Activated CD8-positive, alpha-beta memory T cell treated with anti-CD3 and anti-CD28 coated beads, Interleukin-2, amount 50 U/mL, for 4 hours (primary cell): ENCODE measurements around the gene SCYL2.
"Not testable (repeated sequence)": the region's sequence is repeated elsewhere in the genome, so short reads cannot be mapped to it uniquely, and the experiment has no call there.

ENCODE experiments used
- DNase-seq: peaks from one replicate; pipeline ENCODE4 v3.0.0-alpha.2; 2020

SCYL2 gene

GRCh38 chr12:100265732-100266584 is 1.0 kb upstream of the SCYL2 start:
- DNase-seq, result no peak

GRCh38 chr12:100266585-100266834 is 467 bp upstream of the SCYL2 start:
- DNase-seq, result peak; percentile 92

GRCh38 chr12:100267603-100268281 is 765 bp downstream of the SCYL2 start:
- DNase-seq, result no peak

GRCh38 chr12:100268835-100269564 is 2.0 kb downstream of the SCYL2 start:
- DNase-seq, result no peak

- no peak for DNase-seq
Observed at GRCh38 chr12:100273782-100274181, 6.8 kb downstream of the SCYL2 start.

- no peak for DNase-seq
Observed at GRCh38 chr12:100274291-100274690, 7.3 kb downstream of the SCYL2 start.

- no peak for DNase-seq
Observed at GRCh38 chr12:100279159-100279558, 12.2 kb downstream of the SCYL2 start.

GRCh38 chr12:100279607-100280244 is 12.7 kb downstream of the SCYL2 start:
- DNase-seq, result no peak

GRCh38 chr12:100284556-100284955 is 17.6 kb downstream of the SCYL2 start:
- DNase-seq, result not testable (repeated sequence)

GRCh38 chr12:100289038-100289437 is 22.1 kb downstream of the SCYL2 start:
- DNase-seq, result no peak

GRCh38 chr12:100290016-100290415 is 23.0 kb downstream of the SCYL2 start:
- DNase-seq, result no peak

- no peak for DNase-seq
Observed at GRCh38 chr12:100293017-100293416, 26.0 kb downstream of the SCYL2 start.

GRCh38 chr12:100294366-100294765 is 27.4 kb downstream of the SCYL2 start:
- DNase-seq, result not testable (repeated sequence)

GRCh38 chr12:100295764-100296555 is 29.0 kb downstream of the SCYL2 start:
- no peak for DNase-seq

GRCh38 chr12:100302081-100302480 is 35.1 kb downstream of the SCYL2 start:
- DNase-seq, result no peak

GRCh38 chr12:100303831-100304230 is 36.9 kb downstream of the SCYL2 start:
- no peak for DNase-seq

- DNase-seq, result not testable (repeated sequence)
Observed at GRCh38 chr12:100304334-100304733, 37.4 kb downstream of the SCYL2 start.

- DNase-seq, result not testable (repeated sequence)
Observed at GRCh38 chr12:100308138-100308537, 41.2 kb downstream of the SCYL2 start.

GRCh38 chr12:100311317-100311716 is 44.3 kb downstream of the SCYL2 start:
- no peak for DNase-seq

- DNase-seq, result no peak
Observed at GRCh38 chr12:100317371-100317770, 50.4 kb downstream of the SCYL2 start.

- DNase-seq, result no peak
Observed at GRCh38 chr12:100324498-100324897, 57.5 kb downstream of the SCYL2 start.

- no peak for DNase-seq
Observed at GRCh38 chr12:100326208-100326607, 59.2 kb downstream of the SCYL2 start.

GRCh38 chr12:100329800-100330199 is 62.8 kb downstream of the SCYL2 start:
- DNase-seq, result no peak
